Measurements from ENCODE around the gene ANGPTL2. TPM values are rescaled to one million over a fixed set of nuclear protein-coding genes. Genes with fewer than 3 reads are reported as not detected.

ANGPTL2 gene, protein sequence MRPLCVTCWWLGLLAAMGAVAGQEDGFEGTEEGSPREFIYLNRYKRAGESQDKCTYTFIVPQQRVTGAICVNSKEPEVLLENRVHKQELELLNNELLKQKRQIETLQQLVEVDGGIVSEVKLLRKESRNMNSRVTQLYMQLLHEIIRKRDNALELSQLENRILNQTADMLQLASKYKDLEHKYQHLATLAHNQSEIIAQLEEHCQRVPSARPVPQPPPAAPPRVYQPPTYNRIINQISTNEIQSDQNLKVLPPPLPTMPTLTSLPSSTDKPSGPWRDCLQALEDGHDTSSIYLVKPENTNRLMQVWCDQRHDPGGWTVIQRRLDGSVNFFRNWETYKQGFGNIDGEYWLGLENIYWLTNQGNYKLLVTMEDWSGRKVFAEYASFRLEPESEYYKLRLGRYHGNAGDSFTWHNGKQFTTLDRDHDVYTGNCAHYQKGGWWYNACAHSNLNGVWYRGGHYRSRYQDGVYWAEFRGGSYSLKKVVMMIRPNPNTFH
- 44.6 and 56.7 TPM in 2 replicates for total RNA-seq

DNA sequence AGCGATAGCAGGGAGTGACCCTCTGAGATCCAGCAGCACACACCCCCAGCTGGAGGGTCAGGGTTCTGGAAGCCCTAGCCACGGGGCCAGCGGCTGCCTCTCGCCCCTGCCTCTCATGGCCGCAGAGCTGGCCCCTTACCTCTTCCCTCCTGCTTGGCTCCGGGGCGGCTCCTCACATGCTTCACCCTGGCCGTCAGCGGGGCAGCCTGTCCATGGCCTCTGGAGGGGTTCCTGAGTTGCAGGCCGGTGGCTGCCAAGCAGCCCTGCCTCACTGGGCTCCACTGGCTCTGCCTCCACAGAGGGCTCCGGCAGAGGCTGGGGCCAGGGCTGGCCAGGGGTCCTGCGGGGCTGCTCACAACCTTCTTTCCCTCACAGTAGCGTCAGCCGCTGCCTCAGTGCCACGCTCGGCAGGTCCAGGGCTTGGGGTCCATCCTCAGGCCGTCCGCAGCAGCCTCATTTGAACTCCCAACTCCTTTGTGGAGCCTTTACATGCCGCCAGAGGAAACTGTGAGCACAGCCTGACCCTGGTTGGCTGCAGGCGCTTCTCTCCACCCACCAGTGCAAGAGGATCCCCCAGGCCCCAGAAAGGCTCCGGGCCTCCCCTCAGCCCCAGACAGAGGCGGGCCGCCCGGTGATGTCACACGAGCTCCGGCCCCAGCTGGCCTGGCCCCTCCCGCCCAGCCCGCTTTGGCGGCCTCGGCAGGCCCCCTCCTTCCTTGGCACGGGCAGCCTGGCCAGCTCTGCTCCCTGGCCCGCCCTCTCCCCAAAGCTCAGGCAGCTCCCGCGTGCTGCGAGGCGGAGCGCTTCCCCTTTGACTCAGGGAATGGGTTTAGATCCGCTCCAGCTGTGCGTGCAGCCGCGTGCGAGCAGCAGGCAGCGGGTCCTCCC, at the start of gene ANGPTL2:
TSS of gene ANGPTL2 (minus strand) at position 460 of the 888 bp plus-strand sequence. CDS start 13,904 bp downstream, outside the sequence.

Other genes with a start within 250 kb of the ANGPTL2 start
- 2.4 and 3.2 TPM in 2 replicates for gene RALGPS1, start 207.9 kb downstream of the ANGPTL2 start, total RNA-seq
- gene GARNL3, start 142.1 kb upstream of the ANGPTL2 start, total RNA-seq = 5.0 and 7.7 TPM in 2 replicates